CD4-positive, alpha-beta T cell treated with Interleukin-4 for 4 hours (primary cell): ENCODE data around the gene NXPE1.

Experiments used
- DNase-seq: peaks from one replicate; pipeline ENCODE4 v3.0.0-alpha.2; 2020

NXPE1 gene

GRCh38 chr11:114562166-114562916 is 2.7 kb upstream of the NXPE1 start:
- DNase-seq = no peak

GRCh38 chr11:114556135-114556534 is 3.5 kb downstream of the NXPE1 start:
- DNase-seq = no peak

- no peak for DNase-seq
Measured at GRCh38 chr11:114553642-114554041, 6.0 kb downstream of the NXPE1 start.

GRCh38 chr11:114551060-114551459 is 8.6 kb downstream of the NXPE1 start:
- DNase-seq = no peak

GRCh38 chr11:114525682-114526081 is 34.0 kb downstream of the NXPE1 start:
- DNase-seq = no peak

DNA sequence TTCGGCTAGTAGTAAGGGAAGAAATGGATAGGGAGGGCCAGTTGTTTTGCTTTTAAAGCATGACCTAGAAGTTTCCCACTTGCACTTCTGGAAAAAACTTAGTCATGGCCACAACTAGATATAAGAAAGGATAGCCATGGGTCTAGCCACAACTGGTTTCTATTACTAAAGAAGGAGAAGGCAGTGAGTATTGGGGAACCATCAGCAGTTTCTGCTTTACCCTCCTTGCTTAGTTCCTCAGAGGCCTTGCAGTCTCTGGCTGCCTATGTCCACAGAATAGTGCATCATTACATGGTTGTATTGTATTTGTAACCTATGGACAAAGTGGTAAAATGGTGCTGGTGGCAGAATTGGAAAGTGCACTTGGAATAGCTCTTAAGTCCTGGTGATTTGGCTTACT is 35.6 kb downstream of the NXPE1 start:
- DNase-seq = no peak

DNA sequence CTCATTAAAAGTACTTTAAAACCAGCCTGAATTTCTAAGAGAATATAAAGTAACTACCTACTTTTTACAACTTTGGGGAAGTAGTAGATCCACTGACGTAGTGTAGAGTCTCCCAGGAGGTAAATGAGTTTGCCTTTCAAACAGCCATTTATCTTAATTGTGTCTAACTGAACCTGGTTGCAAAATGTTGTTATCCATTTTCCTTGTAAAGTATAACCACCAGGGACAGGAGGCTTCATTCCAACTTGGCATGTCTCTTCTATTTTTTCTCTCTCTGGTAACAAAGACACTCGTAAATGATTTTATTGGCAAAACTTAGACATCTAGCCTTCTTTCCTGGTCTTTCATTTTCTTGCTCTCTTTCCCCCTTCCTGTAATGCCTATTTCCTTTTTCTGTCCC is 36.9 kb downstream of the NXPE1 start:
- DNase-seq = no peak

- DNase-seq = no peak
Measured at GRCh38 chr11:114511538-114511937, 48.1 kb downstream of the NXPE1 start.

- no peak for DNase-seq
Measured at GRCh38 chr11:114511079-114511478, 48.6 kb downstream of the NXPE1 start.

DNA sequence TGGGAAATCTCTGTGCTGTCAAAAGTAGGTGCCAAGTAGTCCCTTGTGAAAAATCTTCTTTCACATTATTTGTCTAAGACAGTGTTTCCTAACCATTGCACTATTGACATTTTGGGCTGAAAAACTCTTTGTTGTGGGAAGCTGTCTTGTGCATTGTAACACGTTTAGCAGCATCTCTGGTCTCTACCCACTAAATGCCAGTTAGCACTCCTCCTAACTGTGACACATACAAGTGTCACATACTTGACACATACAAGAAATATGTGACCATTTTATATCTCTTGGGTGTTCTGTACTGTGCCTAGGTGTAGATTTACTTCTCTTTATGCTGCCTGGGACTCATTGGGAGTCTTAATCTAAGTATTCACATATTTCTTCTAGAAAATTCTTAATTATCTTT is 57.8 kb downstream of the NXPE1 start:
- DNase-seq = no peak

DNA sequence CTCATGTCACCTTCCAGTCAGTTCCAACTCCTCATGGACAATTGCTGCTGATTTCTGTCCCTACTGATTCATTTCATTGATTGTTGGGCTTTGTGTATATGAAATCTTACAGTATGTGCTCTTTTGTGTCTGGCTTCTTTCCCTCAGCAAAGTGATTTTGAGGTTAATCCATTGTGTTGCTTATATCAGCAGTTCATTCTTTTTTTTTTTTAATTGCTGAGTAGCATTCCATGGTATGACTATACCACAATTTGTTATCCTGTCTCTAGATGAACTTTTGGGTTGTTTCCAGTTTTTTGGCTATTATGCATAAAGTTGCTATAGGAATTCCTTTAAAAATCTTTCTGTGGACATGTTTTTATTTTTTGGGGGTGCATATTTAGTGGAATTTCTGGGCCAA is 59.9 kb downstream of the NXPE1 start:
- no peak for DNase-seq

- DNase-seq = no peak
Measured at GRCh38 chr11:114496915-114497314, 62.8 kb downstream of the NXPE1 start.

GRCh38 chr11:114483929-114484328 is 75.8 kb downstream of the NXPE1 start:
- no peak for DNase-seq

DNA sequence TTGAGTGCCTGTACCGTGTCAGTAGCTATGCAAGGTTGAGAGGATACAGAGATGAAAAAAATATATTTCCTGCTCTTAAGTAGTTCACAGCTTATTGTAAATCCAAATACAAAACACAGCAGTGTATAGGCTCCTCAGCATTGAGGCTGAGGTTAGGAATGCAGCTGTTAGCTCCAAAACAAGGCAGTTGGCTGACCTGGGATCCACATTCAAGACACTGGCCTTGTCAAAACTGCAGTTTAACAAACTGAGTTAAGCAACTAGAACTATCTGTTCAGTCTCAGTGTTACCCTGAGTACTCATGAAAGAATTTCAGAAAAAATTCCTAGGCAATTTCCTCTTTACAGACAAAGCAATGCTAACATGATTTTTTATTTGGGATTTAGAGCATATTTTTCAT is 77.6 kb downstream of the NXPE1 start:
- no peak for DNase-seq

DNA sequence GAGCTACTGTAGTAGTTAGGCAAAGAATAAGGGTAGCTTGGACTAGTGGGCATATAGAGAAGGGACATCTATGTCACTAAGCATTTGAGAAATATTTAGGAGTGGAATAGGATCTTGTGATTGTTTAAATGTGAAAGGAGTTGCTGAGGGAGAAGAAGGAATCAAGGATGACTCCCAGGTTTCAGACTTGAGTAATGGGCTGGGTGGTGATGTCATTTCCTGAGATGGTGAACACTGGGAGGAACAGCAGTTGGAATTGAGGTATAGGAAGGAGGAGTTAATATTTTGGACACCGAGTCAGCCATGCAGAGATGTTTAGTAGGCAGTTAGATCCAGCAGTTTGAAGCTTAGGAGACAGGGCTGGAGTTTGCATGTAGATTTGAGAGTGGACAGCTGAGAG is 80.3 kb downstream of the NXPE1 start:
- DNase-seq = no peak

GRCh38 chr11:114478768-114479167 is 80.9 kb downstream of the NXPE1 start:
- DNase-seq = no peak

- DNase-seq = no peak
Measured at GRCh38 chr11:114478001-114478410, 81.7 kb downstream of the NXPE1 start.

- no peak for DNase-seq
Measured at GRCh38 chr11:114472661-114473060, 87.0 kb downstream of the NXPE1 start.
